ENCODE measurements around the gene MBD5. TPM values are rescaled to one million over a fixed set of nuclear protein-coding genes. Genes with fewer than 3 reads are reported as not detected.

The MBD5 gene
- total and polyA plus RNA-seq, 2 of the 4 experiments (the other 2 are of a cell fraction) = 9.8 to 14.2 TPM

GRCh38 chr2:148546270-148546669, 525.4 kb downstream of the MBD5 start:
- Histone ChIP-seq H3K18ac (ENCODE audit: low read depth, low read length) (no peak overlapping the region), H2AFZ (replicated peaks; ENCODE audit: low read length, poor library complexity) (peak overlapping the region; percentile 32), H3K23ac (ENCODE audit: low read depth, low read length) (no peak overlapping the region), H2BK120ac (ENCODE audit: low read depth, low read length) (no peak overlapping the region), H3K9ac (ENCODE audit: low read depth, low read length) (no peak overlapping the region), H4K5ac (ENCODE audit: low read depth, low read length) (no peak overlapping the region), H3K36me3 (ENCODE audit: control insufficient read depth, insufficient read depth, low read length) (no peaks in the 10 kb centered on the region), H3K79me1 (ENCODE audit: low read depth in 1 of 2, low read length in 2 of 2) (no peaks in the 10 kb centered on the region), H2AK9ac (replicated peaks; ENCODE audit: low read depth, low read length, poor library complexity) (no peak overlapping the region), H3K4me2 (ENCODE audit: low read depth, low read length) (no peak overlapping the region), H2BK5ac (ENCODE audit: low read depth, low read length, poor library complexity, severe bottlenecking) (no peak overlapping the region), H3K9me1 (ENCODE audit: insufficient read depth, low read length) (no peaks in the 10 kb centered on the region), H3K56ac (ENCODE audit: extremely low read depth, insufficient read depth, low read length) (no peak overlapping the region), H3K27ac (ENCODE audit: insufficient read depth, low read length) (no peak overlapping the region), H3K9me3 (ENCODE audit: control insufficient read depth, insufficient read depth, low read length) (no peaks in the 10 kb centered on the region), H3K4ac (ENCODE audit: low read depth, low read length) (no peak overlapping the region), H4K8ac (ENCODE audit: low read depth in 2 of 2, low read length in 2 of 2) (no peak overlapping the region), H3K27me3 (ENCODE audit: control insufficient read depth, insufficient read depth, low read length) (peaks cover 1% of the 10 kb centered on the region; the same call in 1 of the 2 replicates), H2BK15ac (ENCODE audit: low read depth, low read length) (no peak overlapping the region), H2BK20ac (ENCODE audit: low read depth, low read length) (no peak overlapping the region), H3K14ac (replicated peaks; ENCODE audit: low read depth, low read length) (no peak overlapping the region), H2AK5ac (ENCODE audit: low read depth, low read length) (no peak overlapping the region), H3K4me3 (ENCODE audit: insufficient read depth, low read depth, low read length) (no peak overlapping the region), H4K20me1 (ENCODE audit: insufficient read depth, low read length) (no peaks in the 10 kb centered on the region), H4K91ac (ENCODE audit: insufficient read depth, low read depth, low read length) (no peak overlapping the region), H3K4me1 (ENCODE audit: control insufficient read depth, insufficient read depth, low read length) (no peaks in the 10 kb centered on the region)
- CTCF ChIA-PET = no interaction called here
- dilution Hi-C loops (cut with HindIII; ENCODE audit: low sequenced_read_pairs, unreplicated experiment) (no loop called here), in situ Hi-C loops (cut with MboI; ENCODE audit: low sequenced_read_pairs) (no loop called here), intact Hi-C loops (cut with micrococcal nuclease) (no loop called here)
- no TSS peak for BruUV-seq (replicated peaks)
- DNase-seq (no peak), ATAC-seq (ENCODE audit: low read depth) (no peak)
- no CpG with 5 or more reads among the region's 1 CpG for WGBS, 2 experiments (ENCODE audit: extremely low coverage in 2 of 2, insufficient read length in 1 of 2)
- TF ChIP-seq SMC3 (IDR thresholded peaks at IDR 0.05; ENCODE audit: low read depth, low read length) (no peak), RCOR1 (IDR thresholded peaks at IDR 0.05; ENCODE audit: insufficient replicate concordance, low read length) (no peak)
- POLR2A ChIA-PET (ENCODE audit: unreplicated experiment) = no interaction called here

Data from IMR-90 (cell line).